GM21360 (cell line): ENCODE results near the gene GPN2.
"Not testable (repeated sequence)": the region's sequence is repeated elsewhere in the genome, so short reads cannot be mapped to it uniquely, and the experiment has no call there.

Source experiments
- ATAC-seq: cut with Tn5 transposase; IDR thresholded peaks from one replicate; pipeline ENCODE4 v1.9.1; 2021; ENCODE audit warnings: mild to moderate bottlenecking, moderate library complexity; ENCODE audit not compliant: unreplicated experiment

Gene GPN2

DNA sequence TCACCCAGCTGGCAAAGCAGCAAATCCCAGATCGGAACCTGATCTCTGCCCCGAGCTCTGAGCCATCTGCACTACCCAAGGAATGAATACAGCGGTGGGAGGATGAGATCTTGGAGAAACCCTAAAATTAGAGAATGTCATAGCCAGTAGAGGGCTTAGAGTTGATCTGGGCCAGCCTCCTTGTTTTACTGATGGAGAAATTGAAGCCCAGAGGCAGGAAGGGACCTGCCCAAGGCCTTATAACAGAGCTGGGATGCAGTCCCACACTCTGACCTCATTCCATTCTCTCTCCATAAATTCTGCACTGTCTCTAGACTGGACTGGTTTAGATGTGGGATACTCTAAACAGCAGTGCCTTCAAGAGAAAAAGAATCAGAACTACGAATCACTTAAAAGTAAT, 31.9 kb downstream of the GPN2 start:
- no peak for ATAC-seq

DNA sequence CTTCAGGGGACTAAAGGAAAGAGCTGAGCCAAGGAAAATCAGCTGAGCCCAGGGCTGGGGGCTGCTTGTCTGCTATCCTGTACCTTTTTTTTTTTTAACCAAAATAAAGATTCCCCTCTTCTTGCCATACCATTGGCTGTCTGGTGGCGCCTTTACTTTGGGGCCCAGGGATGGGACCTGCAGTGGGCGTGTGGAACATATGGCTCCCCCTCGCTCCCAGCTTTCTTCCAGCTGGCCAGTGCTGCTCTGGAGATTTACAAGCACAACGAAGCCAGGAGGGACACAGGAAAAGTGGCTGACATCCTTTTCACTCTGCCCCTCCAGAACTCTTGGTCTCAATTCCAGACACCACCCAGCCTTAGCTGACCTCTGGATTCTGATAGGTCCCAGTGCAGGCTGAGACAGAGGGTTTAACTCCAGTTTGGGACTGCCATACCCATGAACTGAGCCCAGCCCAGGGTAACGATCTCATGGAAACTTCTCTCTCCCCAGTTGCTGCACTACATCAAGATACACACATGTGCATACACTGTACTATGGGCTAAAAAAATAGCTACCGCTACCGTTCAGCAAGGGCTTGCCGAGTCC, 32.5 kb downstream of the GPN2 start:
- ATAC-seq: no peak

DNA sequence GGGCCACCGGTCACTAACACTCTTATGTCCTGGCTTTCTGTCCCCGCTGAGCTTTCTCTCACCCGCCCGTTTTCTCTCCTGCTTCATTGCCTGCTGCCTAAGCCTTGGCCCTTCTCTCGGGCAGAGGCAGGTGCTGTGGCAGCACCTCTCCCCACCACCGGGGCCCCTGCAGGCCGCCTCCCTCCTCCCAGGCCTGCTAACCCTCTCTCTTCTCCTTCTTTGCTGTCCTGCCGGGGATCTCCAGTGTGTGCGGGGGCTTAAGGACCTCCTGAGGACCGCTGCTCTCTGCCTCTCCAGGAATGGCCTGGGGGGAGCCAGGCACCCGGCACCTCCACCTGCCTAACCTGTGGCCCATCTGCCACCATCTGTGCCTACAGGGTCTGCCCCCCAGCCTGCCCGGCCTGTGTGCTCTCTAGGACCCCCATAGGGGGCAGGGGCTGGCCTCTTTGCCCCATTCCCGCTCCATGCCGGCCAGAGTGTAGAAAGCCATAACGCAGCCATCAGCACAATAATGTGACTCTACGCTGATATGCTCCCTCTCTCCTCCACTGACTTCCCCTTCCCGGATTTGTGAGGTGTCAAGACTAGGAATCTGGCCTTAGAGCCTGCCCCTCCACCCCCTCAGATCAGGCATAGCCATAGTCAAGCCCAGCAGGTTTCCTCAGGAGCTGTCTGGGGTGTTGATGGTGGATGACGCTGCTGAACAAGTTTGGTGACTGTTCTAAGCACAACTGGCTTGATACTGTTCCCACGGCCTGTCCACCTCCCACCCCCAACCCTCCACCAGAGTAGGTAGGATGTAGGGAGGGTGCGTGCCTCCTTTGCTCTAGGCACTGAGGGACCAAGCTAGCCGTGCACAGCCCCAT, 33.2 kb downstream of the GPN2 start:
- no peak for ATAC-seq

DNA sequence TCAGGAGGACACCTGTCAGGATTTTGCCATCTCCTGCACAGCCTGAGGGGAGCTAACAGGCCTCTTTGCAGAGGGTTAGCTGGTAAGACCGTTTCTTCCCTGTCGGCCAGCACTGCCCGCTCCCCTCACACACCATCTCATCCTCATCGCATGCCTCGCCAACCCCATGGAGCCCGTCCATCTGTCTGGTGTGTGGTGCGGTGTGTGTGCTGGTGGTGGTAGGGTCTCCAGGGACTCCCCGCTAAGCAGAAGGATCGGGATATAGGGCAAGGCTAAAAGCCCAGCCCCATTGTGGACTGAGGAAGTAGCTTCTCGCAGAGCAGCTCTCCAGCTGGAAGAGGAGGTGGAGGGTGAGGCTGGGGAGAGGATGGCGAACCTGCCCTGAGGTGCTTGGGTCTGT, 33.9 kb downstream of the GPN2 start:
- no peak for ATAC-seq

DNA sequence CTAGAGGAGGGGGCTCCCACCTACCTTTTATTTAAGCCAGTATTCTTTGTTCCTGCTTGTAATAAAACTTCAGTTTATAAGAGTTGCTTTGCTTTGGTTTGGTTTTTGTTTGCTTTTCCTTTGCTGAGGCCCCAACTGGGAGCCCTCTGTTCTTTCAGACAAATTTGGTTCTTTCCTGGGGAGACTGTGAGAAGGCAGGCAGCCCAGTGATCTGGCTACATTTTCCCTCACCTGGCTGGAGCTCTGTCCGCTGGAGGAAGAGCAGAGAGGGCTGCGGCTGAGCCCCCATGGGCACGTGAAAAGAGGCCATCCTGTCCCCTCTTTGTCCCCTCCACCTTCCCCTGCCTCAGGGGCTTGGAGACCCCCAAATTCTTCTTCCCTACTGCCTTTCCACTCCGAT, 34.4 kb downstream of the GPN2 start:
- no peak for ATAC-seq

DNA sequence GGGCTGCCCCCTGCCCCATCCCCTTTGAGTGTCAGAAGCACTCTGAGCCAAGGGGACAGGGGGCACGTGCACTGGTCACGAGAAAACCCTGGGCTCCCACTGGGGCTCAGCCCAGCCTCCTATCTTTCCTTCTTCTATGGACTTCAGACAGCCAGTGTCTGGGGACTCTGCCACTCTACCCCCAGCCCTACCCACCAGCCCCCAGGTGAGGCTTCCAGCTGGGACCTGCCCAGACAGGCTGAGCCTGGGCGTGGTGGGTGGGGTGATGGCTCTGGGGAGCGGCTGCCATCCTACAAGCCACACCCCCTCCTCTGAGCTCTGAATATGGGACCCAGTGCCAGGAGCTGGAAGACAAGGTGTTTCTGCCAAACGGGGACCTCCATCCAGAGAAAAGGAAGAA, 35.2 kb downstream of the GPN2 start:
- ATAC-seq: no peak

DNA sequence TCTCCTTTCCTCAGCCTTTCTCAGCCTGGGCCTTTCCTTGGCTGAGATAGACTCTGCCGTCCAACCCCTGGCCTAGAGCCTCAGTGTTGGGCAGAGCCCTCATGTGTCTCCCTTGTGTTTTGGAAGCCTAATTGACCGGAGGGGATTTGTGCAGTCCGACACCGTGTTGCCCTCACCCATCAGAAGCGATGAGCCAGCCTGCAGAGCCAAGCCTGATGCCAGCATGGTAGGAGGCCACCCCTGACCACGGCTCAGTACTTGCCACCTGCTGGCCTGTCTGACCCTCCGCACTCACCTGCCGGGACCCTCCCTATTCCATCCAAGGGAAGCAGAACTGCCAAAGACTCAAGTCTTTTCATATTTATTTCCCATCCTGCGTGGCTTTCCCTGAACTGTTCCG, 36.5 kb downstream of the GPN2 start:
- no peak for ATAC-seq

DNA sequence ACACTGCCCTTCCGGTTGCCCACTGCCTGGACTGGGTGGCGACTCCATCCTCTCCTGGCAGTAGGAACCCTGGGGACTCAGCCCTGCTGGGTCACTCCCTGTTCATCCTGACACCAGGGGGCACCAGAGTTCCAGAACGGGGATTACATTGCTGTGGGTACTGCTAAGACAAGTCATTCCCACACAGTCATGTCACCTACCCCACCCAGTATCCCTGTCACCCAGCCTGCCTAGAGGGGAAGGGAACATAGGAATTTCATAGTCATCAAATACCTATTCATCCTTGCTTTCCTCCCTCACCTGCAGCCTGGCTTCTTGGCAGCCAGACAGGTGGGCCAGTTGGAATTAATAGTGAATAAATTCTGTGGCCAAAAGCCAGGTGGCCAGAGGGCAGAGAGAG, 36.9 kb downstream of the GPN2 start:
- no peak for ATAC-seq

DNA sequence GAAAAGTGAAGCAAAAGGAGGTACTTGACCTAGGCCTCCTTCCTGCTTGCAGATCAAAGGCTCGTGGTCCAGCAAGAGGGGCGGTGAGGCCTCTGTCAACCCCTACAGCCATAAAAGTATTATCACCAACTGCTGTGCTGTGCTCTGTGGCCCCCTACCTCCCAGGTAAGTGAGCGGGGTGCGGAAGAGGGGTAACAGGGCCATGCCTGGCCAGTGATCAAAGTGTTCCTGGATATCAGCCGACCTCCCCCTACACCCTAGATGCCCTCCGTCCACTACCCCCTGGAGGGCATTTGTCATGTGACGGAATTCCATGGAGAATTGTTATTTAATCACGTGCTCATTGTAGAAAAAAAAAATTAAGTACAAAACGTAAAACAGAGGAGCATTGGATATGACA, 37.4 kb downstream of the GPN2 start:
- ATAC-seq: no peak

DNA sequence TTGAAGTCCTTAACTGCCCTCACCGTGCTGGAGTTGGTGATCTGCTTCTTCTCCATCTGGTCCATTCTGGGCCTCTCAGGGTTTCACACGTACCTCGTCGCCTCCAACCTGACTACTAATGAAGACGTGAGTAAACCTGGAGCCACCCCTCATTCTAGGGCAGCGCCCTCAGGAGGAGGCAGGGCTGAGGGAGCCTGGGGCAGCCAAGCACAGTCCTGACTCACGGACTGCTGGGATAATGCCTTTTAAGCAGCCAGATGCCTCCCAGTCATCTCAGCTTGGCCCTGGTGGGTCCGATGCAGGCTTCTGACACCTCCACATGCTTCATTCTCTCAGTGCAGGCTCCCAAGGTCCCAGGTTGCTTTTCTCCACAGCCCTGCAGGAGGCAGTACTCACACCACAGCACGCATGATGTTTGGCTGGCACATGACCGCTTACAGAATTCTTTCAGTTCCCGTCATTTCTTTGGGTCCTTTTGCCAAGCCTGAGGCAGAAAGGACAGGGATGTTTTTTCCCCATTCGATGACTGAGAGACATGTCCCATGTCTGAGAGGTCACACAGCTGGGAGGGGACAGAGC, 38.9 kb downstream of the GPN2 start:
- no peak for ATAC-seq

DNA sequence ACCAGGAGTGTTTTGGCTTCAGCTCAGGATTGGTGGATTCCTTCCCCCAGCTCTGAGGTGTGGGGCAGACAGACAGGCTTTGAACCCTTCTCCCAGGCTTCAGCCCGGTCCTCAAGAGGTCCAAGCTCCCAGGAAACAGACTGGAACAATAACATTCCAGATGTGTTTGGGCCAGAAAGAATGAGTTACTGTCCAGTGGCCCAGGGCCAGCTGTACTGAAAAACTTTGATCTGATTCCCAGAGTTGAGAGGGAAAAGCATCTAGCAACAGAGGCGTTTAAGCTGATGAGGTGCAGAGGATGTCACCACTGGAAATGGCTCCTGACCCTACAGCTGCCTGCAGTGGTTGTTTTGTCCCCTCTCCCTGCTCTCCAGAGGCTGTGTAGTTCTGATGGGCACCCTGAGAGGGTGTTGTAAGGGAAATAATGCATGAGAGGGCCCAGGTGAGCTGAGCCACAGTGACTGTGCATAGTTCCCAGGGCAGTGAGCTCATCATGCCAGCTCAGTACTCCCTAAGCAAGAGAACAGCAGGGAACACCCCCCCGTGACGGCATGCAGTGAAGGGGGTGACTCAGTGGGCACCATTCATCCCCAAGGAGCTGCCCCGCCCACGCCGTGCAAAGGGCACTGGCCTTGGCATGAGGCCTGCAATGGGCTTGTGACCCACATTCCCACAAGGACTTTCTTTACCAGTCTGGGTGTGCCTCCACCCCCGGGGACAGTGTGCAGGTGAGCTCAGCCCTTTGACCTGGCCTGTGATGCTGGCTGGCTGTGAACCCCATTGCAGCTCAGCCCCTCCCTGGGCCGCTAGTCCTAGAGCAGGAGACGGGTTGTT, 40.9 kb downstream of the GPN2 start:
- ATAC-seq: no peak

DNA sequence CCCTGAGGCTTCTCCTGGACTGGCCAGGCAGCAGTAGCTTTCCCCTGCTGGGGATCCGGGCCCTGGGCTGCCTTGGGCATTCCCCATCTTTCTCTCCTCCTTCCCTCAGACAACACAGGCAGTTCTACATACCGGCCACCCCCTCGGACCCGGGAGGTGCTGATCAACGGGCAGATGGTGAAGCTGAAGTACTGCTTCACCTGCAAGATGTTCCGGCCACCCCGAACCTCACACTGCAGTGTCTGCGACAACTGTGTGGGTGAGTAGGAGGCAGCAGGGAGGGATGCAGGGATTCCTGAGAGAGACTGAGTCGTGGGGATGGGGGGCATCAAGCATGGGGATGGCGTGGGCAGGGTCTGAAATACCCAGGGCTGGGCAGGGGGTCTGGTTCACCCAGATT, 41.6 kb downstream of the GPN2 start:
- no peak for ATAC-seq

DNA sequence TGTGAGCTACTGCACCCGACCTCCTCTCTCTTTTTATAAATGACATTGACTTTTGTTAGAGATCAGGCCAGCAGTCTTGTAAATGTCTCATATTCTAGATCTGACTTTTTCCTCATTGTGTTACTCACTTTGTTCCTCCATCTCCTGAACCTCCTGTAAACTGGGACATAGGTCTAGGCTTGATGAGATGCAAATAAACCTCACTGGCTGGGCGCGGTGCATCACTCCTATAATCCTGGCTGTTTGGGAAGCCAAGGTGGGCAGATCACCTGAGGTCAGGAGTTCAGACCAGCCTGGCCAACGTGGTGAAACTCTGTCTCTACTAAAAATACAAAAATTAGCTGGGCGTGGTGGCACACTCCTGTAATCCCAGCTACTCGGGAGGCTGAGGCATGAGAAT, 42.3 kb downstream of the GPN2 start:
- not testable (repeated sequence) for ATAC-seq

DNA sequence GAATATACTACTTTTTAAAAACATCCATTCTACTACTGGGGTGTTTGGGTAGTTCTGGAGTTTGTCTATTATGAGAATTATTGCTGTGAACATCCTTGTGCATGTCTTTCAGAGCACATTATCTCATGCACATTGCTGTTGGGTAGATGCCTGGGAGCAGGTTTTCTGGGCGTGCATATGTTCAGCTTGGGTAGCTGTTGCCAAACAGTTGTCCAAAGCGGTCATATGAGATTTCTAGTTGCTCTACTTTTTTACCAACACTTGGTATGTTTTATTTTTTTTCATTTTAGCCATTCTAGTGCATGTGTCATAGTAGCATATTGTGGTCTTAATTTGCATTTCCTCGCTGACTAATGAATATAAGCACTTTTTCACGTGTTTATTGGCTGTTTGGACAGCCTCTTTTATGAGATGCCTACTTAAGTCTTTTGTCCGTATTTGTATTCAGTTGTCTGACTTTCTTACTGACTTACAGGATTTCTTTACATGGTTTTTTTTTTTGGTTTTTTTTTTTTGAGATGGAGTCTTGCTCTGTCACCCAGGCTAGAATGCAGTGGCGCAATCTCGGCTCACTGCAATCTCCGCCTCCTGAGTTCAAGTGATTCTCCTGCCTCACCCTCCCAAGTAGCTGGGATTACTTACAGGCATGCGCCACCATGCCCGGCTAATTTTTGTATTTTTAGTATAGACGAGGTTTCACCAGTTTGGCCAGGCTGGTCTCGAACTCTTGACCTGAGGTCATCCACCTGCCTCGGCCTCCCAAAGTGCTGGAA, 45.5 kb downstream of the GPN2 start:
- no peak for ATAC-seq

DNA sequence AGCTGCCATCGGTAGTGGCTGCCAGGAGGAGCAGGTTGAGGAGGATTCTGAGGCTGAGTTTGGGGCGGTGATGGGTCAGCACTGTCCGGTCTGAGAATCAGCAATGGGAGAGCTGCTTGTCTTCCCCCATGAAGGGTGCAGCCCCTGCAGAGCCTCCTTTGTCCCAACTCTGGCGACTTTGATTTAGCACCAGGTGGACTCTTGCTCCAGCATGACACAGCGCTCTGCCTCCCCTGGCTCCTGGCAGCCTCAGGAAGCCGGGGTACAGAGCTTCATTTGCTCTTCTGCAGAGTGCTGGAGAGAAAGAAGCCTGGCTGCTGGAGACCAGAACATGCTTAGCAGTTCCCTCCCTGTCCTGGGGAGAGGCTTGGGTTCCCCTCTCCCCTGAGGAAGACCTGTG, 50.3 kb downstream of the GPN2 start:
- no peak for ATAC-seq

DNA sequence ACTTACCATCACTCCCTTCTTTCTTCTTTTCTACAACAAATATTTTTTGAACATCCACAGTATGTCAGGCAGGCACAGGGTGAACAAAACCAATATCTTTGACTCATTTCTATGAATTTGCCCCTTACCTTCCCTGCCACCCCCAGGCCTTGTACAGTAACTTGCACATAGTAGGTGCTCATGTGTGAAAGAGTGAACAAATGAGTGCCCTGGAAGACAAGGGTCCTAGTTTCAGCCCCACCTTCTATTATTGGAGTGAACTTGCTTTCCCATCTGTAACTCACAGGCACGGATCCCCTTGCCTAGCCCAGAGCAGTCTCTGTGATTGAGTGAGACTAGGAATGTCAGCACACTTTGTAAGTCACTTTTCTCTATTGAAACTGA, 50.8 kb downstream of the GPN2 start:
- peak; percentile 8 for ATAC-seq

DNA sequence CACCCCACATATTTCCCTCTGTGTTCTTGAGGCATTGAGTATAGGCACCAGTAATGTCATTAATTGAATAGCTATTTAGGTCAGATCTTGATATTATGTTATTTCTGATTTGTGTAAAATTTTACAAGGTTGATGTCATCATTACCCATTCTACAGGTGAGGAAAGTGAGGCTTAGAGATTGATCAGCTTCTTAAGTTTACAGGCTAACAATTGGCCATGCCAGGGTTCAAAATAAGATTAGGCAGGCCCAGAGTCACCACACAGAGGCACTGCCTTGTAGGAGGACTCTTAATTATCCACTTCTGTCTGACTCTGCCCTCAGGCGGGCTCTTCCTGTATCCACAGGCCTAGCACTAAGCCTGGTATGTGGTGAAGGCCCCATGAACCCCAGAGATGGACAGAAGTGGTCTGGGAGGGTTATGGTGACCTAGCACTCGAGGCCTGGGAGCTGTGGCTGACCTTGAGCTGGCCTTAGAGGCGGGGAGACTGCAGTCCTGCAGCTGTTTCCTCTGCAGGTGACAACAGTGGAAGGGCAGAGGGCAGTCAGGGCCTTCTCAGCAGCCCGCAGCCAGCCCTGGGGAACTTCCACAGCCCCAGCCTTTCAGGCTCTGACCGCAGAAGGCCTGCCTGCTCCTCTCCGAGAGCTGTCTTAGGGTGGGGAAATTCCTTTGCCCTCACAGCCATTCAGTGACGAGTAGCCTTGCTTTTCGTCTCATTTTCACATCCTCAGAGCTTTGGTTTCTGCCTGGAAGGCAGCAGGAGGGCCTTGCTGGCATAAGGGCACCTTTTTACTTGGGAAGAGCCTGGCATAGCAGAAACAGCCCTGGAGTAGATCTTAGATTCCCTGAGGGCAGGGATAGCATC, 51.4 kb downstream of the GPN2 start:
- ATAC-seq: peak; percentile 81

DNA sequence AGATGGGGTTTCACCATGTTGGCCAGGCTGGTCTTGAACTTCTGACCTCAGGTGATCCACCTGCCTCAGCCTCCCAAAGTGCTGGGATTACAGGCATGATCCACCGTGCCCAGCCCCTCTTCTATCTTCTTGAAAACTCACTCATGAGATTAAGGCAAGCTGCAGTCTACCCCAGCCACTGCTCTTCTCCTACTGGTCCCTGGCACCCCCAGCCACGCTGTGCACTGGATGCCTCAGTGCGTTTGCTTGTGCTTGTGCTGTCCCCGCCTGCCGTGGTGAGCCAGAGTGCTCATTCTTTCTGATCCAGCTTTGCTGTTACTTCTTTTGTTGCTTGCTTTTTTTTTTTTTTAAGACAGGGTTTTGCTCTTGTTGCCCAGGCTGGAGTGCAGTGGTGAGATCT, 52.4 kb downstream of the GPN2 start:
- not testable (repeated sequence) for ATAC-seq

DNA sequence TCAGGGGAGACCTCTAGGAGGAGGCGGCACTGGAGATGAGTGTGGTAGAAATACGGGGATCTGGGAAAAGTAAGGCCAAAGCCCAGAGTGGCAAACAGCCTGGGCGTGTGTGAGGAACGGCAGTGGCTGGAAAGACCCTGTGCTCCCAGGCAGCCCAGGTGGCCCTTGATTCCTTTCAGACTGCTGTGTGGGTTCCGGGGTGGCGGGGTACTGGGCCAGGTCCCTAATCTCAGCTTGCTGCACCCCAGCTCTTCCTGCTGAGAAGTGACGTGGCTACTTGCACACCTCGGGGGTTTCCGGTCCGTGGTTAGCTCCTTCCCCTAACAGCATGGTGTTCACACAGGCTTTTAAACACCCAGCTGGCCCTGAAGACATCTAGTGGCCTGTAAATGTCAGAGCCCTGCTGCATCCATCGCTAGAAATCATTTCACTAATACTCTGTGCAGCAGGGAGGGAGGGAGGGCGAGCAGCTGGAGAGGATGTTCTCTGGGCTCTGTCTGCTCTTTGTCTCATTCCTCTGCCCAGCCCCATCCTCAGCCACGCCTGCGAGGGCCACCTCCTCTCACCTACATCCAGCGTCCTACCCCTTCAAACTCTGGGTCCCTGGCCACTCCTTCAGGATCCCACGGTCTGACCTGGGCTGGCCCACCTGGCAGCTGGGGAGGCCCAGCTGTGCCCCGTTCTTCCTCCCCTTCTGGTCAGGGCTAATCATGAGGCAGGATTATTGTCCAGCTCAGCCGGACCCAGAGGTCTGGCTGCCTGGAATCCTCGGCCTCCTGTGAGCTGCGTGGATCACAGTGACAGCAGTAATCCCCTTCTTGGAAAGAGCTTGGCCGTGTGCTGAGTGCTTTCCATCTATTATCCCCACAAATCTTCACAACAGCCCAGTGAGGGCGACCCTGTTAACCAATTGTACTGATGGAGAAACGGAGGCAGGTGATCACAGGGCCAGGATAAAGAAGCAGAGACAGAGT, 56.4 kb downstream of the GPN2 start:
- ATAC-seq: peak; percentile 74
